HEK293T (cell line): ENCODE measurements around the gene TXNDC11.

Experiments
- BHLHE40 ChIP-seq: fragments of 450-650 bp; IDR thresholded peaks from 2 replicates; pipeline ENCODE4 v1.6.1; 2016; ENCODE audit warnings: mild to moderate bottlenecking, moderate library complexity, borderline replicate concordance
- FOXA1 ChIP-seq: fragments of 450-650 bp; IDR thresholded peaks from 2 replicates; pipeline ENCODE4 v1.6.1; 2016; ENCODE audit warnings: mild to moderate bottlenecking
- FOXK2 ChIP-seq: fragments of 450-650 bp; IDR thresholded peaks from 2 replicates; pipeline ENCODE4 v1.6.1; 2016; ENCODE audit warnings: mild to moderate bottlenecking
- FOXM1 ChIP-seq: fragments of 450-650 bp; IDR thresholded peaks from 2 replicates; pipeline ENCODE4 v1.6.1; 2017; ENCODE audit warnings: mild to moderate bottlenecking, borderline replicate concordance
- HDGF ChIP-seq: fragments of 450-650 bp; IDR thresholded peaks from 2 replicates; pipeline ENCODE4 v1.6.1; 2017; ENCODE audit warnings: antibody characterized with exemption, borderline replicate concordance
- L3MBTL2 ChIP-seq: fragments of 450-650 bp; conservative IDR thresholded peaks from 2 replicates; pipeline ENCODE4 v1.6.1; 2016; ENCODE audit warnings: mild to moderate bottlenecking
- LEF1 ChIP-seq: fragments of 450-650 bp; IDR thresholded peaks from 2 replicates; pipeline ENCODE4 v1.6.1; 2017; ENCODE audit warnings: mild to moderate bottlenecking, borderline replicate concordance
- NFRKB ChIP-seq: fragments of 450-650 bp; IDR thresholded peaks from 2 replicates; pipeline ENCODE4 v1.6.1; 2016; ENCODE audit warnings: mild to moderate bottlenecking, moderate library complexity
- SP1 ChIP-seq: fragments of 450-650 bp; IDR thresholded peaks from 2 replicates; pipeline ENCODE4 v1.6.1; 2017
- SUZ12 ChIP-seq: fragments of 450-650 bp; IDR thresholded peaks from 2 replicates; pipeline ENCODE4 v1.6.1; 2016; ENCODE audit warnings: mild to moderate bottlenecking
- TARDBP ChIP-seq: fragments of 450-650 bp; IDR thresholded peaks from 2 replicates; pipeline ENCODE4 v1.6.1; 2016
- ZNF384 ChIP-seq: fragments of 450-650 bp; IDR thresholded peaks from 2 replicates; pipeline ENCODE4 v1.6.1; 2016
- TF ChIP-seq, protein P1 (sequence below): fragments of 450-650 bp; IDR thresholded peaks from 2 replicates; pipeline ENCODE4 v1.6.1; 2016

DNA sequence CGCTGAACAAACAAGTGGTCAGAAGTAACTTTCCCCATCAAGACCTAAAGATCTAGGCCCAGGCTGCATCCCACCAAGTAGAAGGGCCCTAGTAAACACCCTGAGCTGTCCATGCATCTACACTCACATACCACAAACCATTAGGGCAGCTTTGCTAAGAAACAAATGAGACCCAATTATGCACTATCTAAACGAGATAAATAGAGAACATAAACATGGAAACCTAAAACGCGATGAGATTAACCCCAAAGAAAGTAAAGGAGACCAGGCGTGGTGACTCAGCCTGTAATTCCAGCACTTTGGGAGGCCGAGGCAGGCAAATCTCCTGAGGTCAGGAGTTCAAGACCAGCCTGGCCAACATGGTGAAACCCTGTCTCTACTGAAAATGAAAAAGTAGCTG, 5.8 kb downstream of the TXNDC11 start:
- TF ChIP-seq FOXM1, result no peak
- TF ChIP-seq TARDBP, result no peak
- TF ChIP-seq, protein P1, sequence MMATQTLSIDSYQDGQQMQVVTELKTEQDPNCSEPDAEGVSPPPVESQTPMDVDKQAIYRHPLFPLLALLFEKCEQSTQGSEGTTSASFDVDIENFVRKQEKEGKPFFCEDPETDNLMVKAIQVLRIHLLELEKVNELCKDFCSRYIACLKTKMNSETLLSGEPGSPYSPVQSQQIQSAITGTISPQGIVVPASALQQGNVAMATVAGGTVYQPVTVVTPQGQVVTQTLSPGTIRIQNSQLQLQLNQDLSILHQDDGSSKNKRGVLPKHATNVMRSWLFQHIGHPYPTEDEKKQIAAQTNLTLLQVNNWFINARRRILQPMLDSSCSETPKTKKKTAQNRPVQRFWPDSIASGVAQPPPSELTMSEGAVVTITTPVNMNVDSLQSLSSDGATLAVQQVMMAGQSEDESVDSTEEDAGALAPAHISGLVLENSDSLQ, result no peak
- no peak for TF ChIP-seq BHLHE40
- no peak for TF ChIP-seq HDGF
- no peak for TF ChIP-seq ZNF384
- TF ChIP-seq FOXA1, result no peak
- no peak for TF ChIP-seq SUZ12
- TF ChIP-seq SP1, result no peak
- no peak for TF ChIP-seq NFRKB
- TF ChIP-seq LEF1, result no peak
- no peak for TF ChIP-seq L3MBTL2
- TF ChIP-seq FOXK2, result no peak
